Measurements from ENCODE around the gene EIF2AK3.

DNA sequence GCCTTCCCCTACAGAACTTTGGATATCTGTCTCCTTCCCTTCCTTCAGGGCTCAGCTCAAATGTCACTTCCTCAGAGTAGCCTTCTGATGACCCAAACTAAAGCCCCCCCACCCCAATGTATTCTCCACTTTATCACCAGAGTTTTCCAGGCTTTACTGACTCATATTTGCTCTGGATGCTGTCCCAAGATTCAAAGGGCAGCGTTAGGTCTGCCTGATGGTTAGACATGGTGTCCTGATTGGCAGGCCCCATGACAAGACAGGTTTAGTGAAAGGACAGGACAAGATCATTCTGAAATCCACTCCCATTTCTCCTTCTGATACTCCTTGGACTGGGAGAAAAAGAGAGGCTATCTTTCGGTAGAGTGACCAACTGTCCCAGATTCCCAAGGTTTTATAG, 41.6 kb upstream of the EIF2AK3 start:
- TF ChIP-seq EZH2 (IDR thresholded peaks at IDR 0.05; ENCODE audit: insufficient read depth, poor library complexity, severe bottlenecking) (no peak), EZH2phosphoT487 (IDR thresholded peaks at IDR 0.05; ENCODE audit: insufficient read depth, low read depth) (no peak)

Measured in GM23248 (cell line).